Testis (tissue), 3 donors: ENCODE measurements around the gene GCNA. TPM values are rescaled to one million over a fixed set of nuclear protein-coding genes. Genes with fewer than 3 reads are reported as not detected.

ENCODE experiments used
- DNase-seq: peaks from one replicate; pipeline ENCODE4 v3.0.0-alpha.2; 2019
- H3K27ac ChIP-seq, 2 donors: fragments of 200-600 bp; sonication (generic); one replicate each; pipeline ENCODE4 v1.5.1; 2019
- H3K27me3 ChIP-seq: fragments of 200-600 bp; sonication (generic); one replicate; pipeline ENCODE4 v1.5.1; 2019
- H3K36me3 ChIP-seq: fragments of 200-600 bp; sonication (generic); one replicate; pipeline ENCODE4 v1.5.1; 2017; ENCODE audit warnings: low read depth; ENCODE audit errors: missing control alignments
- H3K4me1 ChIP-seq: fragments of 200-600 bp; sonication (generic); one replicate; pipeline ENCODE4 v1.5.1; 2019
- H3K4me3 ChIP-seq, 2 donors: fragments of 200-600 bp; sonication (generic); one replicate each; pipeline ENCODE4 v1.5.1; 2017 to 2019
- H3K9me3 ChIP-seq: fragments of 200-600 bp; sonication (generic); one replicate; pipeline ENCODE4 v1.5.1; 2017
- CTCF ChIP-seq, 3 experiments: fragments of 450-650 bp in 2 of 3; fragments of 200-600 bp in 1 of 3; sonication (generic) in 1 of 3; IDR thresholded peaks; one replicate each; pipeline ENCODE4 v1.5.1; 2016 to 2019; ENCODE audit warnings: antibody characterized with exemption in 3 of 3, mild to moderate bottlenecking in 2 of 3, moderate library complexity in 1 of 3
- POLR2A ChIP-seq: fragments of 450-650 bp; IDR thresholded peaks from one replicate; pipeline ENCODE4 v1.6.1; 2017; ENCODE audit warnings: antibody characterized with exemption, mild to moderate bottlenecking, moderate library complexity
- WGBS, 2 donors: methylation state at CpG; one replicate each; pipeline ENCODE4 v1.1.5; 2018; 5-methylcytosine and 5-hydroxymethylcytosine counted together
- intact Hi-C: fragments of 100-400 bp; cut with DNase I; formaldehyde crosslinking; loops from one replicate; pipeline ENCODE4 v1.15.1; 2023; ENCODE audit warnings: low total_unique reads
- polyA plus RNA-seq: library from polyadenylated mRNA; stranded (reverse); fragments of 350-450 nt; fragmentation: Illumina TruSeq; extraction: RNeasy Lipid Tissue Mini Kit (QIAGEN cat#74804); gene quantifications from one replicate; pipeline ENCODE4 v1.2.3, GENCODE V29; 2014; ENCODE audit warnings: low read depth, low replicate concordance; ENCODE audit not compliant: insufficient read depth
- total RNA-seq, 2 donors: library from RNA; depleted of rRNA; stranded (reverse); fragments of >200 nt; gene quantifications; one replicate each; pipeline ENCODE4 v1.2.3, GENCODE V29; 2016

Gene GCNA
- total and polyA plus RNA-seq, 3 donors from 2014 or later: 18.4 to 30.7 (median 30.0) TPM

GRCh38 chrX:71599965-71600364 is 21.7 kb downstream of the GCNA start:
- Histone ChIP-seq H3K4me1 (no peaks in the 10 kb centered on the region), H3K27ac (no peak overlapping the region), H3K36me3 (no peaks in the 10 kb centered on the region), H3K27me3 (no peaks in the 10 kb centered on the region), H3K4me3 (no peak overlapping the region), H3K9me3 (no peaks in the 10 kb centered on the region)
- 76 to 86% methylated on average over 2 of the region's 2 CpGs for WGBS, 2 donors
- intact Hi-C loops: no loop called here
- DNase-seq: no peak
- TF ChIP-seq CTCF (IDR thresholded peaks at IDR 0.05) (no peak), POLR2A (no peak)

GRCh38 chrX:71603618-71604017 is 25.4 kb downstream of the GCNA start:
- H3K36me3 ChIP-seq: no peaks in the 10 kb centered on the region
- WGBS, 2 donors: 88 to 89% methylated on average over 28 to 33 of the region's 33 CpGs
- no peaks in the 10 kb centered on the region for H3K9me3 ChIP-seq
- H3K27ac ChIP-seq: no peak overlapping the region
- H3K4me1 ChIP-seq: no peaks in the 10 kb centered on the region
- H3K27me3 ChIP-seq: no peaks in the 10 kb centered on the region
- no peak overlapping the region for H3K4me3 ChIP-seq
- no peak for TF ChIP-seq CTCF (IDR thresholded peaks at IDR 0.05)
- TF ChIP-seq POLR2A: no peak
- no peak for DNase-seq
- intact Hi-C loops: no loop called here

- H3K27ac ChIP-seq: no peak overlapping the region
- intact Hi-C loops: no loop called here
- H3K9me3 ChIP-seq: no peaks in the 10 kb centered on the region
- DNase-seq: no peak
- 91 to 96% methylated on average over 7 to 10 of the region's 10 CpGs for WGBS, 2 donors
- no peak overlapping the region for H3K4me3 ChIP-seq
- no peaks in the 10 kb centered on the region for H3K27me3 ChIP-seq
- TF ChIP-seq CTCF (IDR thresholded peaks at IDR 0.05): no peak
- no peak for TF ChIP-seq POLR2A
- H3K4me1 ChIP-seq: no peaks in the 10 kb centered on the region
- no peaks in the 10 kb centered on the region for H3K36me3 ChIP-seq
Observed at GRCh38 chrX:71604141-71604540, 25.9 kb downstream of the GCNA start.

GRCh38 chrX:71604796-71605568 is 26.7 kb downstream of the GCNA start:
- TF ChIP-seq CTCF (IDR thresholded peaks at IDR 0.05) (no peak), POLR2A (no peak)
- intact Hi-C loops: no loop called here
- no peaks in the 10 kb centered on the region for H3K27me3 ChIP-seq
- DNase-seq: no peak
- H3K9me3 ChIP-seq: no peaks in the 10 kb centered on the region
- no peaks in the 10 kb centered on the region for H3K4me1 ChIP-seq
- H3K4me3 ChIP-seq: no peak overlapping the region
- no peak overlapping the region for H3K27ac ChIP-seq
- no peaks in the 10 kb centered on the region for H3K36me3 ChIP-seq
- WGBS, 2 donors: 78 to 80% methylated on average over 1 to 8 of the region's 8 CpGs
